ENCODE results near the gene CPT2. TPM values are rescaled to one million over a fixed set of nuclear protein-coding genes. Genes with fewer than 3 reads are reported as not detected.

The CPT2 gene
- total RNA-seq, 1 donor from 2014 or later = 26.8 TPM

DNA sequence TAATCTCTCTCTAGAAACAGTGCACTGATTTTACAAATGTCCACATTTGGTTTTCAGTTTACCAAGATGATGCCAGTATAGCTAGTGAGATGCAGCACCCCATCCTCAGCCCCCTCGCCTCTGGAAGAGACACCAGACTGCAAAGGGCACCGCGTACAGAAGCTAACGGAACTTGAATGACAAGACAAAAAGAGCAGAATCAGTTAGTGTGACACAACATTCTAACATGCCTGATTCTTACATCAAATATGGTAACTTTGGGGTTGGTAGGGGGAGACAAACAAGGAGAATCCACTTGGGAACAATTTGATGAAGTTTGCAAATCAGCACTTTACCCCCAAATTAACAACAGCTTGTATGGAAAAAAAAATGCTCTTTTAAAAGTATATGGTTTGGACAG is 45.8 kb downstream of the CPT2 start:
- no peaks in the 10 kb centered on the region for H3K9me3 Mint-ChIP-seq
- no peak overlapping the region for H3K4me3 Mint-ChIP-seq
- TF ChIP-seq, protein P1, sequence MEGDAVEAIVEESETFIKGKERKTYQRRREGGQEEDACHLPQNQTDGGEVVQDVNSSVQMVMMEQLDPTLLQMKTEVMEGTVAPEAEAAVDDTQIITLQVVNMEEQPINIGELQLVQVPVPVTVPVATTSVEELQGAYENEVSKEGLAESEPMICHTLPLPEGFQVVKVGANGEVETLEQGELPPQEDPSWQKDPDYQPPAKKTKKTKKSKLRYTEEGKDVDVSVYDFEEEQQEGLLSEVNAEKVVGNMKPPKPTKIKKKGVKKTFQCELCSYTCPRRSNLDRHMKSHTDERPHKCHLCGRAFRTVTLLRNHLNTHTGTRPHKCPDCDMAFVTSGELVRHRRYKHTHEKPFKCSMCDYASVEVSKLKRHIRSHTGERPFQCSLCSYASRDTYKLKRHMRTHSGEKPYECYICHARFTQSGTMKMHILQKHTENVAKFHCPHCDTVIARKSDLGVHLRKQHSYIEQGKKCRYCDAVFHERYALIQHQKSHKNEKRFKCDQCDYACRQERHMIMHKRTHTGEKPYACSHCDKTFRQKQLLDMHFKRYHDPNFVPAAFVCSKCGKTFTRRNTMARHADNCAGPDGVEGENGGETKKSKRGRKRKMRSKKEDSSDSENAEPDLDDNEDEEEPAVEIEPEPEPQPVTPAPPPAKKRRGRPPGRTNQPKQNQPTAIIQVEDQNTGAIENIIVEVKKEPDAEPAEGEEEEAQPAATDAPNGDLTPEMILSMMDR (conservative IDR thresholded peaks at IDR 0.05) = no peak
- H3K27me3 Mint-ChIP-seq = no peaks in the 10 kb centered on the region
- no peak overlapping the region for H3K27ac Mint-ChIP-seq
- H3K36me3 Mint-ChIP-seq = peaks cover 3% of the 10 kb centered on the region
- peaks cover 16% of the 10 kb centered on the region for H3K4me1 Mint-ChIP-seq (ENCODE audit: unreplicated experiment)
- no peak for DNase-seq (ENCODE audit: extremely low spot score, unreplicated experiment)

DNA sequence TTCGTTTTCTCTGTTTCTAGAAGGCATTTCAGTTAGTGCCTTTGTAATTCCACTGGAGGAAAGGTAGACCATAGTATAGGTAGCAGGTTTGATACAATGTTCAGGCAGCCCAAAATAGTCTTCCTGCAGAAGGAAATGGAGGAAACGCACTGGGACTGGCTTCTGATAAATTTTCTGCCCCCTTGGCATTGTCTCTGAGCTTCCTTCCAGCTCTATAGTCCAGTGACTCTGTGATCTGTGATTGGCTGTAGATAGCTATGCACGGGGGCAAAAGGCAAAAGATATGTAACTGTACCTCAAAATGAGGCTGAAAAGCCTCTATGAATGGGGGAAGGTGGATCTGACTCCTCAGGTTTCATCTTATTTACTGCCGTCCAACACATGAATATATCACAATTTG is 47.5 kb downstream of the CPT2 start:
- H3K27ac Mint-ChIP-seq = no peak overlapping the region
- H3K9me3 Mint-ChIP-seq = no peaks in the 10 kb centered on the region
- TF ChIP-seq, protein P1 (conservative IDR thresholded peaks at IDR 0.05) = no peak
- H3K4me3 Mint-ChIP-seq = no peak overlapping the region
- no peak for DNase-seq (ENCODE audit: extremely low spot score, unreplicated experiment)
- H3K27me3 Mint-ChIP-seq = no peaks in the 10 kb centered on the region
- H3K4me1 Mint-ChIP-seq (ENCODE audit: unreplicated experiment) = peaks cover under 1% of the 10 kb centered on the region
- H3K36me3 Mint-ChIP-seq = no peaks in the 10 kb centered on the region

DNA sequence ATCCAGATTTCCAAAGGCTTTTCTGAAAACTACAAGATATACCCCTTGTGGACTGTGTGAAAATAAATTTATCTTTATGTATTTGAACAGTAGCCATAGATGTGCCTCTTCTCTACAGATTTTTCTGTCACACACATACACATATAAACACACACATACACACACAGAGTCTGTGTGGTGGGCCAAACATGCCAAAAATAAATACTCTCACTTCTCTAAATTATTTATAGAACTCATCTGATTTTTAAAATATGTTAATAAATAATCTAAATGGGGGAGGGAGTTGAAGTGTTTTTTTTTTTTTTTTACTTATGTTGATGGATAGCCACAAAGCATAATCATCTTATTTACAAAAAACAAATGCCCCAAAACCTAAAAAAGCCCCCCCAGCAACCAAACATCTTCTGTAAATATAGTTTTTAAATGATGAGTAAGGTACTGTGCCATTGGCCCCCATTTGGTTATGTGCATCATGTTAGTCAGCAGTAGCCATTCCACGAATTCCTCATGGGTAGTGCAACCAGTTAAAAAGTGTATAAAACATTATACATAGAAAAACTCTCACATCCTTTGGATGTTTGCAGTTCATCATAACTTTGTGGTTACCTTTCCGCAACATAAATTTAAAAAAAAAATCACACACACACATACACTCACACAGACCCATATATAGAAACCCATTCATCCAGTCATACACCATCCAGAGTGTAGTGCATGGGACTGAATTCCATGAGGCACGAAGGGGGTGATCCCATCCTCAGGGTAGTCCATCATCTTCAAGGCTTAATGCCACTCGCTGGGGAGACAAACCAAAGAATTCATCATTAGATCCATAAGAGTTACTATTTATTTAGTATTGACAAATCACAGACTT is 49.9 kb downstream of the CPT2 start:
- DNase-seq (ENCODE audit: extremely low spot score, unreplicated experiment) = no peak

DNA sequence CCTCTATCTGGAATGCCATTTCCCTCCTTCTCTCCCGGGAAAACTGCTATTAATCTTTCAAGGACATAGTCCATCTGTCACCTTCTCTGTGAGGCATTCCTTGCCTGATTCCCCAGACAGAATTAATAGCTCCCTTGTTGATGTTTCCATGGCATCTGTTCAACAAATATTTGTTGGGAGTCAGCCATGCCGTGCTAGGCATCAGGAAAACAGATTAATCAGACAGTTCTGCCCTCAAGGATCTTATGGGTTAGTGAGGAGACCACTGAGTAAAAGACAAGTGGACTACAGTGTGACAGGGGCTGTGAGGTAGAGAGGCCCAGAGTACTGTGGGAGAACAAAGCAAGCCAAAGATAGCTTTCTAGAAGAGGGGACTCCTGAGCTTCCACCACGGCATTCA is 53.1 kb downstream of the CPT2 start:
- Mint-ChIP-seq H3K36me3 (no peaks in the 10 kb centered on the region), H3K9me3 (no peaks in the 10 kb centered on the region), H3K27me3 (no peaks in the 10 kb centered on the region), H3K27ac (peak overlapping the region; percentile 64), H3K4me1 (ENCODE audit: unreplicated experiment) (no peaks in the 10 kb centered on the region), H3K4me3 (no peak overlapping the region)
- no peak for DNase-seq (ENCODE audit: extremely low spot score, unreplicated experiment)
- TF ChIP-seq, protein P1 (conservative IDR thresholded peaks at IDR 0.05) = no peak

More for the DNA sequence above, 49.9 kb downstream of the CPT2 start:
- Mint-ChIP-seq H3K4me3 (no peak overlapping the region), H3K36me3 (no peaks in the 10 kb centered on the region), H3K4me1 (ENCODE audit: unreplicated experiment) (no peaks in the 10 kb centered on the region), H3K9me3 (no peaks in the 10 kb centered on the region), H3K27me3 (no peaks in the 10 kb centered on the region), H3K27ac (no peak overlapping the region)
- TF ChIP-seq, protein P1 (conservative IDR thresholded peaks at IDR 0.05) = no peak

DNA sequence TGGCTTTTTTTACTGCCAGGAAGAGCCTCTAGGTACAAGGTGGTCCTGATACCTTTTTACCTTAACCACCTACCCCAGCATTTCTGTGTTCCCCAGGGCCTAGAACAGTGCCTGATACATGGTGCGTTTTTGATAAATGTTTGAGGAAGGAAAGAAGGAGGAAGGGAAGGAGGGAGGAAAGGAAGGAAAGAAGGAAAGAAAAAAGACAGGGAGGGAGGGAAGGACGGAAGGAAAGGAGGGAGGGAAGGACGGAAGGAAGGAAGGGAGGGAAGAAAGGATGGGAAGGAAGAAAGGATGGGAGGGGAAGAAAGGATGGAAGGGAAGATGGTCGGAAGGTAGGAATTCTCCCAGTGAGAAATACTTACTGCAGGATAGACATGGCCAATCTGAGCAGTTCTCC is 53.7 kb downstream of the CPT2 start:
- no peak for DNase-seq (ENCODE audit: extremely low spot score, unreplicated experiment)
- TF ChIP-seq, protein P1 (conservative IDR thresholded peaks at IDR 0.05) = no peak
- H3K36me3 Mint-ChIP-seq = no peaks in the 10 kb centered on the region
- no peak overlapping the region for H3K27ac Mint-ChIP-seq
- no peak overlapping the region for H3K4me3 Mint-ChIP-seq
- H3K27me3 Mint-ChIP-seq = no peaks in the 10 kb centered on the region
- no peaks in the 10 kb centered on the region for H3K9me3 Mint-ChIP-seq
- no peaks in the 10 kb centered on the region for H3K4me1 Mint-ChIP-seq (ENCODE audit: unreplicated experiment)
